AG09309 (cell line): ENCODE measurements around the gene PLK5.

Experiments used
- DNase-seq: peaks from one replicate; pipeline ENCODE4 v3.0.0-alpha.2; 2010; ENCODE audit warnings: low read depth
- H3K4me3 ChIP-seq: 2 replicates; pipeline ENCODE4 v1.5.1; 2011; ENCODE audit warnings: mild to moderate bottlenecking, low read depth, low read length, moderate library complexity; ENCODE audit not compliant: control insufficient read depth
- CTCF ChIP-seq: IDR thresholded peaks from 2 replicates; pipeline ENCODE4 v1.5.1; 2011; ENCODE audit warnings: mild to moderate bottlenecking, low read depth, low read length, inconsistent platforms; ENCODE audit not compliant: insufficient read depth, control insufficient read depth; ENCODE audit errors: missing control alignments

PLK5 gene

GRCh38 chr19:1511318-1512317 is 12.3 kb upstream of the PLK5 start:
- no peak overlapping the region for H3K4me3 ChIP-seq
- no peak for DNase-seq
- TF ChIP-seq CTCF = no peak

DNA sequence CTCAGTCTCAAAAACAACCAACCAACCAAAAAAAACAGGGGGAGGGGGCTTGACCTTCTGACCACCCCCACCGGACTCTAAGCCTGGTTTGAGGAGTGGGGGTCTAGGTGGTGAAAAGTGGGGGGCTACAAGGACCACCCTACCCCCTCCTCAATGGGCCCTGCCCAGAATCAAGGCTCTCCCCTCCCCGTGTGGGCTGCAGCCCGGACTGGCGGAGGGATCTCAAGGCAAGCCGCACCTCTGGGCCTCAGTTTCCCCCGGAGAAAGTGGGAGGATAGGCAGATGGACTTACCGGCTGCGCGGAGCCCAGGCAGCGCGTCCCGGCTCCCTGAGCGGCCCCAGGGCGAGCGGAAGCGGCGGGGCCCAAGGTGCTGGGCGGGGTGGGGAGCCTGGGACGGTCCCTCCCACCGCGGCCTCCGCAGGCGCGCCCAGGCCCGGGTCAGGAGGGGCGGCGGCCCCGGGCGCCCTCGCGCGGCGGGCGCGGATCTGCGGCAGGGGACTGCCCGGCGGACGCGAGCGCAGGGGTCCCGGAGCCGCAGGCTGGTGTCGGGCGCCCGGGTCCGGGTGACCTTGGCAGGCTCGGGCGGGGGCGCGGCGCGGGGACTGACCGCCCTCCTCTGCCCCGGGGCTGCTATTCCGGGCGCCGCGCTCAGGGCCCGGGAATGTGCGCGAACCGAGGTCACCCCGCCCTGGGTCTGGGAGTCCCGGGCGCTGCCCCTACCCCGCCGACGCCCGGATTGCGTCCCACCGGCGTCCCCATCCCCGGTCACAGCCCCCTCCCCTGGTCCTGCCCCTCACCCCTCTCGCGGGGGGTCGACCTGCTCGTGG is 11.0 kb upstream of the PLK5 start, which contains the start of gene ADAMTSL5:
ADAMTSL5 (minus strand) TSS at position 349 of the 828 bp plus-strand sequence. CDS start 2,076 bp downstream, outside the sequence.
- H3K4me3 ChIP-seq = peak within 1 kb of the TSS; percentile 64

DNA sequence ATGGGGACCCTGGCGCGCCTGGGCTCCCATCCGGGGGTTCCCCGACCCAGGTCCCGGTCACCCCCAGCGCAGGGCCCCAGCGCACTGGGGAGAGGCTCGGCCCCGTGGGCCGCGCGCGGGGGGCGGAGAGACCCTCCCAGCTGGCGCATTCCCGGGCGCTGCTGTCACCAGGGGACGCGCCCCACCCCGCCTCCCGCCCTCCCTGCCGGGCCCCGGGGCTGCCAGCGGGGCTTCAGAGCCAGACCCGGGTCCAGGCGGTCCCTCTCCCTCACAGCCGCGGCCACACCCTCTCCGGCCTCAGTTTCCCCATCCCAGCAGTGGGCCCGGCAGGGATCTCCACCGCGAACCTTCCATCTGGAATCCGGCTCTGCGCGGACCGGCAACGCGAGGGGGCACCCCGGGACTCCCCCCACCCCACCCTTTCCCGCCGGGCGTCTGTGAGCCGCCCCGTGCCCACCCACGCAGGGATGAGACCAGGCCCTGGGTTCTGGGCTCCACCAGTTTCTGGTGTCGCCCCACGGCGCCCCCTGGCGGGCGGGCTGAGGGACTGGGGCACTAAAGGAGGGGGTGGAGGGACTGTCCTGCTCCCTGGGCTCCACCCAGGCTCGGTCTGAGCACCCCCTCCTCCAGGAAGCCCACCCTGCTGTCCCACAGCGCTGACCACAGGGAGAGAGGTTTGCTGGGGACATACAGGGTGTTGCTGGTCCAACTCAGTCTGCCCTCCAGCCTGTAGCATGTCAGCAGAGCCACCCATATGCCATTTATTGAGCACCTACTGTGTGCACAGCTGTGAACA is 10.2 kb upstream of the PLK5 start:
- TF ChIP-seq CTCF = peak; percentile 76
- no peak for DNase-seq
- peak overlapping the region; percentile 64 for H3K4me3 ChIP-seq

More for the DNA sequence above, 11.0 kb upstream of the PLK5 start, which contains the start of gene ADAMTSL5:
- no peak for TF ChIP-seq CTCF
- DNase-seq = no peak

GRCh38 chr19:1514295-1514661 is 9.6 kb upstream of the PLK5 start:
- TF ChIP-seq CTCF = no peak
- DNase-seq = no peak
- no peak overlapping the region for H3K4me3 ChIP-seq

- no peak for DNase-seq
- no peak for TF ChIP-seq CTCF
- no peak overlapping the region for H3K4me3 ChIP-seq
Observed at GRCh38 chr19:1514986-1515721, 8.7 kb upstream of the PLK5 start.

GRCh38 chr19:1516395-1516753 is 7.5 kb upstream of the PLK5 start:
- no peak for TF ChIP-seq CTCF
- H3K4me3 ChIP-seq = no peak overlapping the region
- DNase-seq = no peak
